ENCODE data around the gene APC. TPM values are rescaled to one million over a fixed set of nuclear protein-coding genes. Genes with fewer than 3 reads are reported as not detected.

APC gene
- total and polyA plus RNA-seq, 2 experiments from 2014 or later: 12.9 to 40.1 TPM

GRCh38 chr5:112697833-112698232 lies 39.9 kb upstream of the APC start:
- TF ChIP-seq, protein P1, sequence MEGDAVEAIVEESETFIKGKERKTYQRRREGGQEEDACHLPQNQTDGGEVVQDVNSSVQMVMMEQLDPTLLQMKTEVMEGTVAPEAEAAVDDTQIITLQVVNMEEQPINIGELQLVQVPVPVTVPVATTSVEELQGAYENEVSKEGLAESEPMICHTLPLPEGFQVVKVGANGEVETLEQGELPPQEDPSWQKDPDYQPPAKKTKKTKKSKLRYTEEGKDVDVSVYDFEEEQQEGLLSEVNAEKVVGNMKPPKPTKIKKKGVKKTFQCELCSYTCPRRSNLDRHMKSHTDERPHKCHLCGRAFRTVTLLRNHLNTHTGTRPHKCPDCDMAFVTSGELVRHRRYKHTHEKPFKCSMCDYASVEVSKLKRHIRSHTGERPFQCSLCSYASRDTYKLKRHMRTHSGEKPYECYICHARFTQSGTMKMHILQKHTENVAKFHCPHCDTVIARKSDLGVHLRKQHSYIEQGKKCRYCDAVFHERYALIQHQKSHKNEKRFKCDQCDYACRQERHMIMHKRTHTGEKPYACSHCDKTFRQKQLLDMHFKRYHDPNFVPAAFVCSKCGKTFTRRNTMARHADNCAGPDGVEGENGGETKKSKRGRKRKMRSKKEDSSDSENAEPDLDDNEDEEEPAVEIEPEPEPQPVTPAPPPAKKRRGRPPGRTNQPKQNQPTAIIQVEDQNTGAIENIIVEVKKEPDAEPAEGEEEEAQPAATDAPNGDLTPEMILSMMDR (IDR thresholded peaks at IDR 0.05; ENCODE audit: low read depth, low read length): no peak
- no peak for DNase-seq (ENCODE audit: low read depth in 1 of 2, low spot score in 1 of 2)
- Histone ChIP-seq H3K9me3 (ENCODE audit: low read depth) (no peaks in the 10 kb centered on the region), H3K4me1 (ENCODE audit: low read depth) (no peaks in the 10 kb centered on the region), H3K27ac (no peak overlapping the region), H3K27me3 (no peaks in the 10 kb centered on the region), H3K36me3 (no peaks in the 10 kb centered on the region), H3K4me3 (no peak overlapping the region)

GRCh38 chr5:112703866-112704820 lies 33.5 kb upstream of the APC start:
- peak in 1 of 2 donors; percentile 94 for DNase-seq (ENCODE audit: low read depth in 1 of 2, low spot score in 1 of 2)
- H3K27me3 ChIP-seq: no peaks in the 10 kb centered on the region
- TF ChIP-seq, protein P1 (IDR thresholded peaks at IDR 0.05; ENCODE audit: low read depth, low read length): no peak
- H3K4me1 ChIP-seq (ENCODE audit: low read depth): peaks cover 7% of the 10 kb centered on the region
- no peaks in the 10 kb centered on the region for H3K36me3 ChIP-seq
- no peak overlapping the region for H3K27ac ChIP-seq
- H3K9me3 ChIP-seq (ENCODE audit: low read depth): no peaks in the 10 kb centered on the region
- no peak overlapping the region for H3K4me3 ChIP-seq

DNA sequence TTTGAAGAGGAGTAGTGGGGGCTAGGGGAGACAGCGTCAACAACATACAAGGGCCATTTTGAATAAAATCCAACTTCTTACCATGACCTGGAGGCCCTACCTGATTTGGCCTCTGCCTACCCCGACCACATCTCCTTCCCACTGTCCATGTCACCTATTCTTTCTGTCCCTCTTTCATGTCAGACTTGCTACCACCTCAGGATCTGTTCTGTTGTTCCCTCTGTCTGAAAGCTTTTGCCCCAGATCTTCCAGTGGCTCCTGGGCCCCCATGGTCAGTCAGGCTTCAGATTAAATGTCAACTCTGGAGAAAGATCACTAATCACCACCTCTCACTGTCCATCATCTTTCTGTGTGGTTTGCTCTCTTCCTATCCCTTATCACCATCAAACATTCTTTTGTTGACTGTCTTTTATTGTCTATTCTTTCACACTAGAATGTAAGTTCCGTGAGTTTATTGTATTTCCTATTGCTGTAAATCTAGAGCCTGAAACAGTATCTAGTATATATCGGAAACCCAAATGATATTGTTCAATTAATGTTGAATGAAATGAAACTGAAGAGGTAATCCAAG lies 31.2 kb upstream of the APC start:
- TF ChIP-seq, protein P1 (IDR thresholded peaks at IDR 0.05; ENCODE audit: low read depth, low read length): no peak
- H3K4me1 ChIP-seq (ENCODE audit: low read depth): peaks cover 10% of the 10 kb centered on the region
- no peaks in the 10 kb centered on the region for H3K27me3 ChIP-seq
- H3K36me3 ChIP-seq: no peaks in the 10 kb centered on the region
- no peak overlapping the region for H3K27ac ChIP-seq
- no peak for DNase-seq (ENCODE audit: low read depth in 1 of 2, low spot score in 1 of 2)
- H3K4me3 ChIP-seq: no peak overlapping the region
- no peaks in the 10 kb centered on the region for H3K9me3 ChIP-seq (ENCODE audit: low read depth)

DNA sequence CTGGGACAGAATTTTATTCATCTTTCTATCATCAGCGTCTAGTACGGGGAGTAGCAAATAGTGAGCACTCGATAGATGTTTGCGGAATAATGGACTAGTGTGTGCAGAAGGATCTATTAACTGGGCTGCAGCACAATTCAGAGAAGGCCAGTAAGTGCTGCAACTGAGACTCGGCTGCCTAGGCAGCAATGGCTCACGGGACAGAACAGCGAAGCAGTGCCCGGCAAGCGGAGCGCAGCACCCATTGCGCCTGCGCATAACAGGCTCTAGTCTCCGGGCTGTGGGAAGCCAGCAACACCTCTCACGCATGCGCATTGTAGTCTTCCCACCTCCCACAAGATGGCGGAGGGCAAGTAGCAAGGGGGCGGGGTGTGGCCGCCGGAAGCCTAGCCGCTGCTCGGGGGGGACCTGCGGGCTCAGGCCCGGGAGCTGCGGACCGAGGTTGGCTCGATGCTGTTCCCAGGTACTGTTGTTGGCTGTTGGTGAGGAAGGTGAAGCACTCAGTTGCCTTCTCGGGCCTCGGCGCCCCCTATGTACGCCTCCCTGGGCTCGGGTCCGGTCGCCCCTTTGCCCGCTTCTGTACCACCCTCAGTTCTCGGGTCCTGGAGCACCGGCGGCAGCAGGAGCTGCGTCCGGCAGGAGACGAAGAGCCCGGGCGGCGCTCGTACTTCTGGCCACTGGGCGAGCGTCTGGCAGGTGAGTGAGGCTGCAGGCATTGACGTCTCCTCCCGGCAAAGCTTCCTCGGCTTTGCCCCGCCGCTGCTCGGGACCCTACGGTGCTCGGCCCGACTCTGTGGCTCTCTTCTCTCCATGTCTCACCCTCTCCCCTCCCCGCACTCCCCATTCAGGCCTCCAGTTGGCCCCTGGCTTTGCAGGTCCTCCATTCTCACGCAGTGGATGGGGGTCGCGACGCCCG lies 30.2 kb upstream of the APC start:
- peak; percentile 99 for DNase-seq (ENCODE audit: low read depth in 1 of 2, low spot score in 1 of 2)
- Histone ChIP-seq H3K36me3 (no peaks in the 10 kb centered on the region), H3K4me1 (ENCODE audit: low read depth) (peaks cover 10% of the 10 kb centered on the region), H3K9me3 (ENCODE audit: low read depth) (no peaks in the 10 kb centered on the region), H3K27me3 (no peaks in the 10 kb centered on the region), H3K27ac (peak overlapping the region; percentile 98), H3K4me3 (peak overlapping the region; percentile 91)
- TF ChIP-seq, protein P1 (IDR thresholded peaks at IDR 0.05; ENCODE audit: low read depth, low read length): no peak

- peak overlapping the region; percentile 91 for H3K4me3 ChIP-seq
- H3K27me3 ChIP-seq: no peaks in the 10 kb centered on the region
- H3K36me3 ChIP-seq: no peaks in the 10 kb centered on the region
- peaks cover 10% of the 10 kb centered on the region for H3K4me1 ChIP-seq (ENCODE audit: low read depth)
- H3K27ac ChIP-seq: peak overlapping the region; percentile 98
- TF ChIP-seq, protein P1 (IDR thresholded peaks at IDR 0.05; ENCODE audit: low read depth, low read length): no peak
- DNase-seq (ENCODE audit: low read depth in 1 of 2, low spot score in 1 of 2): no peak
- H3K9me3 ChIP-seq (ENCODE audit: low read depth): no peaks in the 10 kb centered on the region
These were observed 29.5 kb upstream of the APC start for GRCh38 chr5:112708103-112708622.
